GM12878 (cell line): ENCODE measurements around the gene SCN8A.

ENCODE experiments used
- BCL3 ChIP-seq: IDR thresholded peaks from 2 replicates; pipeline ENCODE4 v1.6.1; 2011; ENCODE audit warnings: borderline replicate concordance, low read depth, mild to moderate bottlenecking, moderate library complexity, low read length; ENCODE audit not compliant: insufficient read depth, poor library complexity, severe bottlenecking
- CHD2 ChIP-seq: IDR thresholded peaks from 2 replicates; pipeline ENCODE4 v1.6.1; 2011; ENCODE audit warnings: low read depth, low read length, improper control_type of control experiment, borderline replicate concordance
- CTCF ChIP-seq, 3 experiments: IDR thresholded peaks in 2 of 3; conservative IDR thresholded peaks in 1 of 3; 2 replicates each; pipeline ENCODE4 v1.5.1; 2011; ENCODE audit warnings: low read depth in 3 of 3, low read length in 3 of 3, mild to moderate bottlenecking in 3 of 3, control low read depth in 2 of 3, moderate library complexity in 2 of 3, inconsistent platforms in 1 of 3, mixed read lengths in 1 of 3; ENCODE audit not compliant: control insufficient read depth in 2 of 3, insufficient read depth in 1 of 3; ENCODE audit errors: extremely low read depth in 1 of 3
- POLR2AphosphoS5 ChIP-seq: IDR thresholded peaks from 2 replicates; pipeline ENCODE4 v1.6.1; 2011; ENCODE audit warnings: mild to moderate bottlenecking, low read length, inconsistent platforms

- no peak for TF ChIP-seq CHD2
- TF ChIP-seq CTCF (IDR thresholded peaks at IDR 0.05 in 2 of 3, conservative IDR thresholded peaks at IDR 0.05 in 1 of 3; ENCODE audit: control insufficient read depth in 2 of 3, extremely low read depth in 1 of 3, insufficient read depth in 1 of 3, low read depth in 3 of 3, low read length in 3 of 3): no peak
- no peak for TF ChIP-seq POLR2AphosphoS5
- TF ChIP-seq BCL3: no peak
These were observed 238.6 kb downstream of the SCN8A start for GRCh38 chr12:51829641-51830040.
